Esophagus squamous epithelium (tissue), 5 donors: ENCODE data around the gene MED29. TPM values are rescaled to one million over a fixed set of nuclear protein-coding genes. Genes with fewer than 3 reads are reported as not detected.

ENCODE experiments used
- DNase-seq: peaks from one replicate; lab custom pipeline; 2025; lab: John Stamatoyannopoulos, UW
- H3K27ac ChIP-seq, 4 donors: fragments of 200-600 bp; sonication (generic); one replicate each; pipeline ENCODE4 v1.5.1; 2016 to 2019; ENCODE audit warnings: mild to moderate bottlenecking in 1 of 4
- H3K27me3 ChIP-seq, 4 donors: fragments of 200-600 bp; sonication (generic); 1 replicate in 3 of 4; 2 replicates in 1 of 4; pipeline versions ENCODE4 v1.5.1 to v1.6.0; 2017 to 2021; ENCODE audit warnings: antibody characterized with exemption in 1 of 4
- H3K36me3 ChIP-seq, 3 donors: fragments of 200-600 bp; sonication (generic); one replicate each; pipeline ENCODE4 v1.5.1; 2016 to 2019
- H3K4me1 ChIP-seq, 3 donors: fragments of 200-600 bp; sonication (generic); one replicate each; pipeline ENCODE4 v1.5.1; 2017 to 2019
- H3K4me3 ChIP-seq, 4 donors: fragments of 200-600 bp; sonication (generic); 1 replicate in 3 of 4; 2 replicates in 1 of 4; pipeline ENCODE4 v1.5.1; 2016 to 2019; ENCODE audit warnings: mild to moderate bottlenecking in 2 of 4, moderate library complexity in 1 of 4
- H3K9me3 ChIP-seq, 3 donors: fragments of 200-600 bp; sonication (generic); one replicate each; pipeline ENCODE4 v1.5.1; 2016 to 2019
- POLR2A ChIP-seq, 4 donors: fragments of 450-650 bp; IDR thresholded peaks; one replicate each; pipeline ENCODE4 v1.6.1; 2017; ENCODE audit warnings: antibody characterized with exemption in 4 of 4, mild to moderate bottlenecking in 4 of 4, moderate library complexity in 3 of 4
- WGBS, 2 donors: methylation state at CpG; one replicate each; pipeline ENCODE4 v1.1.5; 2018; 5-methylcytosine and 5-hydroxymethylcytosine counted together
- intact Hi-C: fragments of 100-400 bp; cut with DNase I; formaldehyde crosslinking; loops from one replicate; pipeline ENCODE4 v1.15.0; 2022
- total RNA-seq, 4 donors: library from RNA; depleted of rRNA; stranded (reverse); fragments of >200 nt; gene quantifications; one replicate each; pipeline ENCODE4 v1.1.0, GENCODE V29; 2016
- TF ChIP-seq, protein P1 (sequence below), 6 experiments: fragments of 450-650 bp in 4 of 6; fragments of 200-600 bp in 2 of 6; sonication (generic) in 2 of 6; IDR thresholded peaks; one replicate each; pipeline ENCODE4 v1.5.1; 2016 to 2019; ENCODE audit warnings: antibody characterized with exemption in 6 of 6, mild to moderate bottlenecking in 4 of 6, moderate library complexity in 4 of 6
- donor health status: DM: yes; HTN: yes; CAD: no.

MED29 gene
- total RNA-seq, 4 donors from 2014 or later: 11.8 to 20.1 (median 16.5) TPM

GRCh38 chr19:39435499-39436349, 44.5 kb downstream of the MED29 start, which contains the start of gene RPS16:
TSS of gene RPS16 (minus strand) at chr19:39435949. CDS start at chr19:39435895, 54 bp downstream.
- peaks cover 25 to 65% (median 40%) of the 10 kb centered on the region in 3 donors for H3K4me1 ChIP-seq
- no peaks in the 10 kb centered on the region for H3K27me3 ChIP-seq
- H3K9me3 ChIP-seq: no peaks in the 10 kb centered on the region
- peak in 3 of 4 donors; percentile 97 to 98 (median 98) for TF ChIP-seq POLR2A (IDR thresholded peaks at IDR 0.05)
- TF ChIP-seq, protein P1, sequence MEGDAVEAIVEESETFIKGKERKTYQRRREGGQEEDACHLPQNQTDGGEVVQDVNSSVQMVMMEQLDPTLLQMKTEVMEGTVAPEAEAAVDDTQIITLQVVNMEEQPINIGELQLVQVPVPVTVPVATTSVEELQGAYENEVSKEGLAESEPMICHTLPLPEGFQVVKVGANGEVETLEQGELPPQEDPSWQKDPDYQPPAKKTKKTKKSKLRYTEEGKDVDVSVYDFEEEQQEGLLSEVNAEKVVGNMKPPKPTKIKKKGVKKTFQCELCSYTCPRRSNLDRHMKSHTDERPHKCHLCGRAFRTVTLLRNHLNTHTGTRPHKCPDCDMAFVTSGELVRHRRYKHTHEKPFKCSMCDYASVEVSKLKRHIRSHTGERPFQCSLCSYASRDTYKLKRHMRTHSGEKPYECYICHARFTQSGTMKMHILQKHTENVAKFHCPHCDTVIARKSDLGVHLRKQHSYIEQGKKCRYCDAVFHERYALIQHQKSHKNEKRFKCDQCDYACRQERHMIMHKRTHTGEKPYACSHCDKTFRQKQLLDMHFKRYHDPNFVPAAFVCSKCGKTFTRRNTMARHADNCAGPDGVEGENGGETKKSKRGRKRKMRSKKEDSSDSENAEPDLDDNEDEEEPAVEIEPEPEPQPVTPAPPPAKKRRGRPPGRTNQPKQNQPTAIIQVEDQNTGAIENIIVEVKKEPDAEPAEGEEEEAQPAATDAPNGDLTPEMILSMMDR (IDR thresholded peaks at IDR 0.05): peak in 2 of 6 experiments; percentile 16 to 53
- intact Hi-C loops: loop anchor here (10.0 kb wide), 1 partner anchor 99 kb away; the partner anchor contains the start of gene EID2B
- peaks cover 21 to 35% (median 24%) of the 10 kb centered on the region in 3 donors for H3K36me3 ChIP-seq
- peak; percentile 92 for DNase-seq
- WGBS, 2 donors: 1% methylated on average over 26 to 42 of the region's 61 CpGs
- H3K4me3 ChIP-seq: peak within 1 kb of the TSS; percentile 78 to 98 (median 96)
- H3K27ac ChIP-seq: peak within 1 kb of the TSS; percentile 88 to 95 (median 94)

DNA sequence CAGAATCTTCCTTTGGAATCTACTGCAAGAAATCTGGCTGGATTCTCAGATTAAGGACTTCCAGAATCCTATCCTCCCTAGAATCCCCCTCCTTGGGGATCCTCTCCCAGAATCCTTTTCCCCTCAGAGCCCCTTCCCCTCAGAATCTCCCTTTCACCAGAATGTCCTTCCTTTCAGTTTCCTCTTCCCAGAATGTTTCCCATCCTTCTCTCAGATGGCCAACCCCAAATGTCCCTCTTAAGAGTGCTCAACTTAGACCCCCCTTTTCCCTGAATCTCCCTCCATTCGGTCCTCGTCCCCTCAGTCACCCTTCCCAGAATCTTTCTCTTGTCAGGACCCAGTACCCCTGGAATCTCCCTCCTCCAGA, 45.2 kb downstream of the MED29 start:
- 0 to 5% methylated on average over 2 of the region's 2 CpGs for WGBS, 2 donors
- TF ChIP-seq, protein P1 (IDR thresholded peaks at IDR 0.05): no peak
- TF ChIP-seq POLR2A (IDR thresholded peaks at IDR 0.05): no peak
- Histone ChIP-seq H3K4me1 (peaks cover 22 to 62% (median 35%) of the 10 kb centered on the region in 3 donors), H3K36me3 (peaks cover 21 to 35% (median 24%) of the 10 kb centered on the region in 3 donors), H3K27ac (peak overlapping the region; percentile 88 to 95 (median 94)), H3K9me3 (no peaks in the 10 kb centered on the region), H3K4me3 (peak overlapping the region; percentile 78 to 98 (median 96)), H3K27me3 (no peaks in the 10 kb centered on the region)
- intact Hi-C loops: loop anchor here (10.0 kb wide), 1 partner anchor 98 kb away; the partner anchor contains the start of gene EID2B
- no peak for DNase-seq

- no peaks in the 10 kb centered on the region for H3K27me3 ChIP-seq
- DNase-seq: no peak
- peaks cover 22 to 41% (median 22%) of the 10 kb centered on the region in 3 donors for H3K4me1 ChIP-seq
- TF ChIP-seq, protein P1 (IDR thresholded peaks at IDR 0.05): no peak
- no peak for TF ChIP-seq POLR2A (IDR thresholded peaks at IDR 0.05)
- H3K27ac ChIP-seq: no peak overlapping the region
- 75 to 85% methylated on average over 8 to 9 of the region's 9 CpGs for WGBS, 2 donors
- intact Hi-C loops: loop anchor here (10.0 kb wide), 1 partner anchor 96 kb away; the partner anchor contains the start of gene EID2B
- peaks cover 9 to 15% (median 14%) of the 10 kb centered on the region in 3 donors for H3K36me3 ChIP-seq
- no peaks in the 10 kb centered on the region for H3K9me3 ChIP-seq
- H3K4me3 ChIP-seq: no peak overlapping the region
Measured at GRCh38 chr19:39438270-39438934, 47.2 kb downstream of the MED29 start.

DNA sequence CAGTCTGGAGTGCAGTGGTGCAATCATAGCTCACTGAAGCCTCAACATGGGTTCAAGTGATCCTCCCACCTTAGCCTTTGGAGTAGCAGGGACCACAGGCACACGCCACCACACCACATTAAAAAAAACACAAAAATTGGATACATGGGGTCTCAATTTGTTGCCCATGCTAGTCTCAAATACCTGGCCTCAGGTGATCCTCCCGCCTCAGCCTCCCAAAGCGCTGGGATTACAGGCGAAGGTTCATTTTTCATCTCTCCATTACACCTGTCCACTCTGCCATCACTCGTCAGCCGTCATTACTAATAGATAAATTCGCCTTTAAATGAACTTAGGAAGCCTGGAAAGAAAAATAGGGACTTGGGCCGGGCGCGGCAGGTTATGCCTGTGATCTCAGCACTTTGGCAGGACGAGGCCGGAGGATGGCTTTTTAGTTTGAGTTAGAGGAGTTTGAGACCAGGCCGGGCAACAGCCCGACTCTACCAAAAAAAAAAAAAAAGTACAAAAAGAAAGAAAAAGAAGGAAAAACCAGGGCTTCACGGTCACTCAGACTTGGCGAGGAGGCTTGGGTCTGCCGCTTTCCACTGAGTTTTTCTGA, 53.5 kb downstream of the MED29 start:
- TF ChIP-seq, protein P1 (IDR thresholded peaks at IDR 0.05): no peak
- no peak for TF ChIP-seq POLR2A (IDR thresholded peaks at IDR 0.05)
- peak overlapping the region; percentile 92 to 98 (median 95) for H3K27ac ChIP-seq
- no peaks in the 10 kb centered on the region for H3K27me3 ChIP-seq
- WGBS, 2 donors: 1 to 3% methylated on average over 14 to 17 of the region's 17 CpGs
- peaks cover 0 to 13% (median 0%) of the 10 kb centered on the region in 3 donors for H3K36me3 ChIP-seq
- peaks cover 16 to 57% (median 29%) of the 10 kb centered on the region in 3 donors for H3K4me1 ChIP-seq
- no peak for DNase-seq
- H3K9me3 ChIP-seq: no peaks in the 10 kb centered on the region
- peak overlapping the region; percentile 67 to 93 (median 77) for H3K4me3 ChIP-seq
- intact Hi-C loops: no loop called here
